H1 (cell line): ENCODE results near the gene DPYD. TPM values are rescaled to one million over a fixed set of nuclear protein-coding genes. Genes with fewer than 3 reads are reported as not detected.

Experiments used
- CTCF ChIA-PET: fragments of 300-600 bp; sonication (Branson Sonifier 250); formaldehyde crosslinking; loops from one replicate; lab custom pipeline; 2021; ENCODE audit not compliant: partially characterized antibody; lab: Charles Lee
- POLR2A ChIA-PET: fragments of 300-600 bp; sonication (Branson Sonifier 250); formaldehyde crosslinking; loops from one replicate; lab custom pipeline; 2021; ENCODE audit warnings: inconsistent platforms; ENCODE audit not compliant: partially characterized antibody; lab: Charles Lee
- DNase-seq, 2 experiments: peaks; one replicate each; pipeline versions ENCODE4 v3.0.0 to v3.0.0-alpha.2; 2010 to 2022; ENCODE audit warnings: low spot score in 2 of 2, low read depth in 1 of 2, mixed read lengths in 1 of 2
- FAIRE-seq: peaks from 2 replicates; lab custom pipeline; 2011; peaks lifted over from hg19 to GRCh38; lab: Jason Lieb, UNC
- H2AFZ ChIP-seq: 2 replicates; pipeline ENCODE4 v1.8.1; 2012; ENCODE audit warnings: low read length, inconsistent platforms
- H2AK5ac ChIP-seq: 2 replicates; pipeline ENCODE4 v1.6.1; 2013; ENCODE audit warnings: low read depth, low read length
- H2BK120ac ChIP-seq: replicated peaks from 2 replicates; pipeline ENCODE3; 2013; ENCODE audit warnings: low read depth, low read length, inconsistent platforms
- H2BK12ac ChIP-seq: 2 replicates; pipeline ENCODE4 v1.6.1; 2013; ENCODE audit warnings: low read depth, low read length
- H2BK15ac ChIP-seq: 2 replicates; pipeline ENCODE4 v1.6.1; 2013; ENCODE audit warnings: low read length
- H2BK20ac ChIP-seq: 2 replicates; pipeline ENCODE4 v1.6.1; 2013; ENCODE audit warnings: low read length
- H2BK5ac ChIP-seq: 2 replicates; pipeline ENCODE4 v1.6.1; 2013; ENCODE audit warnings: low read depth, low read length
- H3K14ac ChIP-seq: 2 replicates; pipeline ENCODE4 v1.6.1; 2013; ENCODE audit warnings: inconsistent platforms; ENCODE audit not compliant: insufficient read length
- H3K18ac ChIP-seq: 2 replicates; pipeline ENCODE4 v1.6.1; 2013; ENCODE audit warnings: low read length; ENCODE audit errors: extremely low read depth
- H3K23ac ChIP-seq: 2 replicates; pipeline ENCODE4 v1.6.1; 2013; ENCODE audit warnings: inconsistent platforms; ENCODE audit not compliant: insufficient read length
- H3K23me2 ChIP-seq: 2 replicates; pipeline ENCODE4 v1.6.1; 2013; ENCODE audit warnings: low read depth, low read length
- H3K27ac ChIP-seq: 2 replicates; pipeline ENCODE4 v1.6.1; 2011; ENCODE audit warnings: low read depth, low read length, inconsistent platforms
- H3K27me3 ChIP-seq, 4 experiments: replicated peaks in 1 of 4; 1 replicate in 1 of 4; 2 replicates in 3 of 4; pipeline versions ENCODE4 v1.6.1 to v1.8.1; 2011 to 2013; ENCODE audit warnings: low read length in 3 of 4, mild to moderate bottlenecking in 3 of 4, inconsistent platforms in 2 of 4, mixed read lengths in 2 of 4, moderate library complexity in 1 of 4; ENCODE audit not compliant: control insufficient read depth in 3 of 4, insufficient read depth in 3 of 4; ENCODE audit errors: extremely low read depth in 1 of 4
- H3K36me3 ChIP-seq, 4 experiments: 2 replicates each; pipeline versions ENCODE4 v1.6.1 to v1.8.1; 2011 to 2013; ENCODE audit warnings: mild to moderate bottlenecking in 4 of 4, low read length in 3 of 4, moderate library complexity in 2 of 4, control low read depth in 1 of 4, inconsistent platforms in 1 of 4; ENCODE audit not compliant: insufficient read depth in 4 of 4, control insufficient read depth in 2 of 4
- H3K4ac ChIP-seq: replicated peaks from 2 replicates; pipeline ENCODE3; 2013; ENCODE audit warnings: low read length, low read depth, mixed read lengths, inconsistent platforms; ENCODE audit not compliant: insufficient read length
- H3K4me1 ChIP-seq, 4 experiments: replicated peaks in 1 of 4; 1 replicate in 1 of 4; 2 replicates in 3 of 4; pipeline versions ENCODE4 v1.6.1 to v1.8.1; 2011 to 2013; ENCODE audit warnings: low read length in 3 of 4, inconsistent platforms in 2 of 4, mixed read lengths in 1 of 4; ENCODE audit not compliant: insufficient read depth in 4 of 4, control insufficient read depth in 3 of 4
- H3K4me2 ChIP-seq, 2 experiments: 2 replicates each; pipeline versions ENCODE4 v1.6.1 to v1.8.1; 2011 to 2013; ENCODE audit warnings: low read depth in 2 of 2, low read length in 2 of 2, control low read depth in 1 of 2, inconsistent platforms in 1 of 2, mild to moderate bottlenecking in 1 of 2; ENCODE audit not compliant: insufficient read depth in 1 of 2
- H3K4me3 ChIP-seq, 4 experiments: fragments of 200-600, 300-600 bp in 1 of 4; sonication (generic), shearing (Covaris generic), sonication (Bioruptor Twin) in 1 of 4; 2 replicates each; pipeline versions ENCODE4 v1.5.1 to v1.8.1; 2011 to 2016; ENCODE audit warnings: low read length in 4 of 4, low read depth in 3 of 4, control low read depth in 2 of 4, inconsistent platforms in 2 of 4, mild to moderate bottlenecking in 2 of 4, mixed read lengths in 1 of 4, moderate library complexity in 1 of 4; ENCODE audit not compliant: insufficient read depth in 2 of 4; ENCODE audit errors: extremely low read depth in 1 of 4
- H3K56ac ChIP-seq: replicated peaks from 2 replicates; pipeline ENCODE3; 2013; ENCODE audit warnings: low read depth, mild to moderate bottlenecking, mixed read lengths, low read length, inconsistent platforms; ENCODE audit not compliant: insufficient read length
- H3K79me1 ChIP-seq: 2 replicates; pipeline ENCODE4 v1.6.1; 2013; ENCODE audit warnings: low read depth, low read length, control low read depth
- H3K79me2 ChIP-seq, 2 experiments: 2 replicates each; pipeline versions ENCODE4 v1.6.1 to v1.8.1; 2012 to 2013; ENCODE audit warnings: low read length in 2 of 2, mild to moderate bottlenecking in 2 of 2, inconsistent platforms in 1 of 2; ENCODE audit not compliant: insufficient read depth in 2 of 2, control insufficient read depth in 1 of 2
- H3K9ac ChIP-seq, 4 experiments: replicated peaks in 1 of 4; 1 replicate in 1 of 4; 2 replicates in 3 of 4; pipeline versions ENCODE4 v1.6.1 to v1.8.1; 2011 to 2013; ENCODE audit warnings: low read depth in 3 of 4, low read length in 3 of 4, control low read depth in 2 of 4, mild to moderate bottlenecking in 2 of 4, moderate library complexity in 2 of 4, inconsistent platforms in 1 of 4; ENCODE audit errors: extremely low read depth in 1 of 4
- H3K9me3 ChIP-seq, 2 experiments: 2 replicates each; pipeline versions ENCODE4 v1.6.1 to v1.8.1; 2012 to 2013; ENCODE audit warnings: mild to moderate bottlenecking in 2 of 2, moderate library complexity in 2 of 2, control low read depth in 1 of 2, inconsistent platforms in 1 of 2, low read depth in 1 of 2, low read length in 1 of 2, mixed read lengths in 1 of 2; ENCODE audit not compliant: insufficient read depth in 2 of 2
- H4K20me1 ChIP-seq, 2 experiments: replicated peaks in 1 of 2; 2 replicates each; pipeline versions ENCODE3 to v1.8.1; 2011 to 2013; ENCODE audit warnings: inconsistent platforms in 2 of 2, low read length in 2 of 2, mild to moderate bottlenecking in 1 of 2; ENCODE audit not compliant: insufficient read depth in 2 of 2, control insufficient read depth in 1 of 2
- H4K5ac ChIP-seq: 2 replicates; pipeline ENCODE4 v1.6.1; 2013; ENCODE audit warnings: low read length, low read depth, mixed read lengths, inconsistent platforms; ENCODE audit not compliant: insufficient read length
- H4K8ac ChIP-seq: 2 replicates; pipeline ENCODE4 v1.8.0; 2013; ENCODE audit warnings: mild to moderate bottlenecking, moderate library complexity, low read length, inconsistent platforms; ENCODE audit not compliant: insufficient read depth; ENCODE audit errors: extremely low read depth
- H4K91ac ChIP-seq: replicated peaks from 2 replicates; pipeline ENCODE3; 2013; ENCODE audit warnings: low read length, mixed read lengths, inconsistent platforms; ENCODE audit not compliant: insufficient read length
- TAF7 ChIP-seq: optimal IDR thresholded peaks from 2 replicates; pipeline ENCODE3; 2011; ENCODE audit warnings: low read depth, mild to moderate bottlenecking, inconsistent platforms, low read length, moderate library complexity, borderline replicate concordance
- USF2 ChIP-seq: IDR thresholded peaks from 2 replicates; pipeline ENCODE4 v1.6.1; 2011; ENCODE audit warnings: low read length, improper control_type of control experiment
- WGBS, 2 experiments: shearing (Covaris generic) in 1 of 2; methylation state at CpG; one replicate each; pipeline versions ENCODE4 v1.1.6 to v1.1.7; 2013 to 2015; ENCODE audit warnings: low lambda C conversion rate in 2 of 2, mixed read lengths in 2 of 2, inconsistent platforms in 1 of 2, low coverage in 1 of 2, missing lambda C conversion rate in 1 of 2; ENCODE audit not compliant: insufficient replicate concordance in 2 of 2, insufficient coverage in 1 of 2, insufficient read length in 1 of 2; ENCODE audit errors: extremely low coverage in 1 of 2, missing lambda C conversion rate in 1 of 2; 5-methylcytosine and 5-hydroxymethylcytosine counted together
- polyA plus RNA-seq, 7 experiments: library from polyadenylated mRNA; depleted of rRNA in 3 of 7; stranded (reverse) in 5 of 7; unstranded in 2 of 7; fragments of >200 nt in 5 of 7; fragments of 200-250 nt in 2 of 7; gene quantifications; 1 replicate in 5 of 7; 2 replicates in 1 of 7; 4 replicates in 1 of 7; pipeline versions ENCODE4 v1.2.1 to v1.2.3, GENCODE V29; 2011 to 2013; ENCODE audit warnings: missing spikeins in 2 of 7, mixed read lengths in 2 of 7
- total RNA-seq: library from RNA; stranded (reverse); fragmentation: NEBNext Ultra II Directional; extraction: Animal tissue kit (Norgen Biotek cat#: 25700); gene quantifications from 2 replicates; pipeline ENCODE4 v1.2.1, GENCODE V29; 2021

DPYD gene
- total and polyA plus RNA-seq, 2 of the 8 experiments (the other 6 are each of a cell fraction or from before 2014, with no cell fraction given) = 0.29 to 0.73 TPM

- Histone ChIP-seq H3K36me3 (no peaks in the 10 kb centered on the region), H2BK120ac (no peak overlapping the region), H3K4me1 (no peaks in the 10 kb centered on the region), H3K56ac (no peak overlapping the region), H4K20me1 (no peaks in the 10 kb centered on the region), H2AK5ac (no peak overlapping the region), H4K91ac (no peak overlapping the region), H2BK5ac (no peak overlapping the region), H4K5ac (no peak overlapping the region), H3K4ac (no peak overlapping the region), H2BK20ac (no peak overlapping the region), H3K4me3 (no peak overlapping the region), H3K79me2 (no peaks in the 10 kb centered on the region), H3K27me3 (no peaks in the 10 kb centered on the region), H3K14ac (no peak overlapping the region), H3K27ac (no peak overlapping the region)
- DNase-seq = no peak
- POLR2A ChIA-PET = no interaction called here
- 80% methylated on average over 1 of the region's 3 CpGs; no CpG with 5 or more reads in 1 of the 2 experiments for WGBS, 2 experiments
- TF ChIP-seq USF2 (no peak), TAF7 (no peak)
- TF ChIP-seq, all 59 proteins: peak for 0
- Histone ChIP-seq H3K23me2 (no peaks in the 10 kb centered on the region; the same call in 1 of the 2 replicates), H2BK12ac (no peak overlapping the region), H3K4me2 (no peak overlapping the region), H4K8ac (no peak overlapping the region), H3K79me1 (no peaks in the 10 kb centered on the region), H3K23ac (no peak overlapping the region), H2AFZ (no peak overlapping the region), H3K9me3 (no peaks in the 10 kb centered on the region), H2BK15ac (no peak overlapping the region), H3K9ac (no peak overlapping the region), H3K18ac (no peak overlapping the region)
- FAIRE-seq = no peak
- CTCF ChIA-PET = no interaction called here
These were observed 106.0 kb downstream of the DPYD start for GRCh38 chr1:97814804-97815203.
